Ishikawa (cell line): ENCODE data around the gene LEMD2.

Experiments
- CEBPB ChIP-seq: IDR thresholded peaks from 2 replicates; pipeline ENCODE4 v1.6.1; 2012
- CREB1 ChIP-seq: IDR thresholded peaks from 2 replicates; pipeline ENCODE4 v1.6.1; 2012; ENCODE audit warnings: low read depth
- EGR1 ChIP-seq: IDR thresholded peaks from 2 replicates; pipeline ENCODE4 v1.6.1; 2012
- EP300 ChIP-seq: IDR thresholded peaks from 2 replicates; pipeline ENCODE4 v1.6.1; 2012; ENCODE audit warnings: borderline replicate concordance
- FOXM1 ChIP-seq: IDR thresholded peaks from 2 replicates; pipeline ENCODE4 v1.6.1; 2012; ENCODE audit warnings: low read depth, borderline replicate concordance
- MAX ChIP-seq: IDR thresholded peaks from 2 replicates; pipeline ENCODE4 v1.6.1; 2012
- NFIC ChIP-seq: IDR thresholded peaks from 2 replicates; pipeline ENCODE4 v1.6.1; 2012
- RAD21 ChIP-seq: IDR thresholded peaks from 2 replicates; pipeline ENCODE4 v1.6.1; 2012; ENCODE audit warnings: low read depth
- REST ChIP-seq: IDR thresholded peaks from 2 replicates; pipeline ENCODE4 v1.6.1; 2012; ENCODE audit warnings: low read depth, mild to moderate bottlenecking
- TAF1 ChIP-seq: IDR thresholded peaks from 2 replicates; pipeline ENCODE4 v1.6.1; 2012; ENCODE audit warnings: low read depth, mild to moderate bottlenecking
- TCF12 ChIP-seq: IDR thresholded peaks from 2 replicates; pipeline ENCODE4 v1.6.1; 2012; ENCODE audit warnings: low read depth
- TEAD4 ChIP-seq: IDR thresholded peaks from 2 replicates; pipeline ENCODE4 v1.6.1; 2012
- USF1 ChIP-seq: IDR thresholded peaks from 2 replicates; pipeline ENCODE4 v1.6.1; 2012
- YY1 ChIP-seq: IDR thresholded peaks from 2 replicates; pipeline ENCODE4 v1.6.1; 2012; ENCODE audit warnings: low read depth
- ZBTB7A ChIP-seq: IDR thresholded peaks from 2 replicates; pipeline ENCODE4 v1.6.1; 2012; ENCODE audit warnings: low read depth

The LEMD2 gene

GRCh38 chr6:33725891-33726673 lies 62.8 kb downstream of the LEMD2 start:
- no peak for TF ChIP-seq RAD21
- no peak for TF ChIP-seq NFIC
- no peak for TF ChIP-seq TCF12
- TF ChIP-seq YY1 = no peak
- TF ChIP-seq TAF1 = no peak
- TF ChIP-seq CEBPB = no peak
- TF ChIP-seq MAX = no peak
- TF ChIP-seq EGR1 = no peak
- no peak for TF ChIP-seq USF1
- TF ChIP-seq EP300 = no peak
- TF ChIP-seq REST = no peak
- no peak for TF ChIP-seq CREB1
- TF ChIP-seq FOXM1 = no peak
- no peak for TF ChIP-seq ZBTB7A
- TF ChIP-seq TEAD4 = no peak

GRCh38 chr6:33725222-33725621 lies 63.7 kb downstream of the LEMD2 start:
- TF ChIP-seq MAX (no peak), NFIC (no peak), ZBTB7A (no peak), RAD21 (no peak), TEAD4 (no peak), REST (no peak), EP300 (no peak), EGR1 (no peak), USF1 (no peak), TAF1 (no peak), FOXM1 (no peak), CEBPB (no peak)

GRCh38 chr6:33724102-33725023 lies 64.6 kb downstream of the LEMD2 start:
- no peak for TF ChIP-seq FOXM1
- no peak for TF ChIP-seq ZBTB7A
- TF ChIP-seq NFIC = no peak
- TF ChIP-seq EP300 = no peak
- no peak for TF ChIP-seq MAX
- TF ChIP-seq EGR1 = no peak
- TF ChIP-seq YY1 = no peak
- no peak for TF ChIP-seq REST
